Measurements from ENCODE around the gene SLBP.

- TF ChIP-seq BHLHE40 (IDR thresholded peaks at IDR 0.05; ENCODE audit: borderline replicate concordance), result no peak
- TF ChIP-seq TARDBP (IDR thresholded peaks at IDR 0.05), result no peak
- no peak for TF ChIP-seq ELF4 (IDR thresholded peaks at IDR 0.05)
Measured at GRCh38 chr4:1669850-1670249, 42.3 kb downstream of the SLBP start.
